DND-41 (cell line): ENCODE results near the gene NME4.

ENCODE experiments used
- EZH2 ChIP-seq: IDR thresholded peaks from 3 replicates; pipeline ENCODE4 v1.6.1; 2012; ENCODE audit warnings: borderline replicate concordance, low read depth, mild to moderate bottlenecking, moderate library complexity, low read length, inconsistent platforms; ENCODE audit not compliant: severe bottlenecking
- TF ChIP-seq, protein P1 (sequence below): IDR thresholded peaks from 2 replicates; pipeline ENCODE4 v1.5.1; 2012; ENCODE audit warnings: borderline replicate concordance, low read length, moderate library complexity, mild to moderate bottlenecking; ENCODE audit not compliant: poor library complexity, severe bottlenecking; ENCODE audit errors: extremely low read depth

- TF ChIP-seq, protein P1, sequence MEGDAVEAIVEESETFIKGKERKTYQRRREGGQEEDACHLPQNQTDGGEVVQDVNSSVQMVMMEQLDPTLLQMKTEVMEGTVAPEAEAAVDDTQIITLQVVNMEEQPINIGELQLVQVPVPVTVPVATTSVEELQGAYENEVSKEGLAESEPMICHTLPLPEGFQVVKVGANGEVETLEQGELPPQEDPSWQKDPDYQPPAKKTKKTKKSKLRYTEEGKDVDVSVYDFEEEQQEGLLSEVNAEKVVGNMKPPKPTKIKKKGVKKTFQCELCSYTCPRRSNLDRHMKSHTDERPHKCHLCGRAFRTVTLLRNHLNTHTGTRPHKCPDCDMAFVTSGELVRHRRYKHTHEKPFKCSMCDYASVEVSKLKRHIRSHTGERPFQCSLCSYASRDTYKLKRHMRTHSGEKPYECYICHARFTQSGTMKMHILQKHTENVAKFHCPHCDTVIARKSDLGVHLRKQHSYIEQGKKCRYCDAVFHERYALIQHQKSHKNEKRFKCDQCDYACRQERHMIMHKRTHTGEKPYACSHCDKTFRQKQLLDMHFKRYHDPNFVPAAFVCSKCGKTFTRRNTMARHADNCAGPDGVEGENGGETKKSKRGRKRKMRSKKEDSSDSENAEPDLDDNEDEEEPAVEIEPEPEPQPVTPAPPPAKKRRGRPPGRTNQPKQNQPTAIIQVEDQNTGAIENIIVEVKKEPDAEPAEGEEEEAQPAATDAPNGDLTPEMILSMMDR, result no peak
- no peak for TF ChIP-seq EZH2
These were observed 29.3 kb downstream of the NME4 start for GRCh38 chr16:426115-426905.
